ENCODE data around the gene GNAI3. TPM values are rescaled to one million over a fixed set of nuclear protein-coding genes. Genes with fewer than 3 reads are reported as not detected.

Gene GNAI3
- total and polyA plus RNA-seq, 2 of the 13 experiments (the other 11 are each of a cell fraction or from before 2014, with no cell fraction given) = 4.3 to 9.0 TPM

GRCh38 chr1:109655615-109656519, 107.5 kb downstream of the GNAI3 start, which contains the start of gene GSTM4 (continued):
- no peak for TF ChIP-seq ZNF703 (CRISPR knock-in tag; IDR thresholded peaks at IDR 0.05; ENCODE audit: borderline replicate concordance)
- TF ChIP-seq ZNF430 (CRISPR knock-in tag; IDR thresholded peaks at IDR 0.05) = peak; percentile 93
- TF ChIP-seq JUND (CRISPR knock-in tag; IDR thresholded peaks at IDR 0.05) = no peak
- TF ChIP-seq RXRA (CRISPR knock-in tag; IDR thresholded peaks at IDR 0.05) = peak; percentile 71
- TF ChIP-seq ZNF33B (CRISPR knock-in tag; IDR thresholded peaks at IDR 0.05) = 0 out of 2 replicates have a peak, but pooled peaks have one; percentile 66
- no peak; the same call in 1 of the 2 replicates for TF ChIP-seq MIXL1 (CRISPR knock-in tag; IDR thresholded peaks at IDR 0.05)
- peak; percentile 60; the same call in 1 of the 2 replicates for TF ChIP-seq ZSCAN22 (CRISPR knock-in tag; IDR thresholded peaks at IDR 0.05)
- peak; percentile 68; the same call in 1 of the 2 replicates for TF ChIP-seq MEIS2 (CRISPR knock-in tag; IDR thresholded peaks at IDR 0.05)
- peak; percentile 87 for TF ChIP-seq ZFP91 (CRISPR knock-in tag; IDR thresholded peaks at IDR 0.05; ENCODE audit: borderline replicate concordance)
- no peak for TF ChIP-seq SOX13 (IDR thresholded peaks at IDR 0.05)
- TF ChIP-seq SOX13 (CRISPR knock-in tag; conservative IDR thresholded peaks at IDR 0.05 in 1 of 2, IDR thresholded peaks at IDR 0.05 in 1 of 2) = 0 out of 4 replicates have a peak, but pooled peaks of 1 of the 2 experiments have one; percentile 14
- TF ChIP-seq ZNF558 (CRISPR knock-in tag; IDR thresholded peaks at IDR 0.05; ENCODE audit: borderline replicate concordance) = no peak
- TF ChIP-seq MLX (CRISPR knock-in tag; IDR thresholded peaks at IDR 0.05) = no peak
- TF ChIP-seq HNRNPUL1 (IDR thresholded peaks at IDR 0.05; ENCODE audit: low read depth, low read length) = no peak
- TF ChIP-seq ISX (CRISPR knock-in tag; conservative IDR thresholded peaks at IDR 0.05) = no peak
- peak; percentile 83; the same call in 1 of the 2 replicates for TF ChIP-seq MIER3 (CRISPR knock-in tag; IDR thresholded peaks at IDR 0.05; ENCODE audit: borderline replicate concordance)
- no peak; the same call in 1 of the 2 replicates for TF ChIP-seq ZBTB2 (CRISPR knock-in tag; IDR thresholded peaks at IDR 0.05; ENCODE audit: low read depth)
- TF ChIP-seq ZNF724P (CRISPR knock-in tag; IDR thresholded peaks at IDR 0.05; ENCODE audit: borderline replicate concordance) = no peak
- TF ChIP-seq ZNF644 (CRISPR knock-in tag; IDR thresholded peaks at IDR 0.05; ENCODE audit: low read depth) = no peak
- TF ChIP-seq BATF2 (CRISPR knock-in tag; IDR thresholded peaks at IDR 0.05) = 0 out of 2 replicates have a peak, but pooled peaks have one; percentile 30
- TF ChIP-seq ZNF570 (CRISPR knock-in tag; IDR thresholded peaks at IDR 0.05; ENCODE audit: borderline replicate concordance) = no peak
- peak; percentile 81 for TF ChIP-seq KAT8 (CRISPR knock-in tag; IDR thresholded peaks at IDR 0.05)
- TF ChIP-seq SRY (CRISPR knock-in tag; IDR thresholded peaks at IDR 0.05) = no peak; the same call in 1 of the 2 replicates
- TF ChIP-seq FOXM1 (CRISPR knock-in tag; IDR thresholded peaks at IDR 0.05) = no peak
- TF ChIP-seq ZNF782 (CRISPR knock-in tag; IDR thresholded peaks at IDR 0.05; ENCODE audit: borderline replicate concordance) = peak; percentile 70; the same call in 1 of the 2 replicates
- no peak for TF ChIP-seq TAF15 (IDR thresholded peaks at IDR 0.05; ENCODE audit: low read depth, low read length, poor library complexity, severe bottlenecking)
- TF ChIP-seq RBFOX2 (IDR thresholded peaks at IDR 0.05; ENCODE audit: low read depth, low read length) = peak; percentile 72
